Measurements from ENCODE around the gene FMO2.

The FMO2 gene

GRCh38 chr1:171258943-171259342 is 73.8 kb downstream of the FMO2 start:
- DNase-seq, result no peak
